Measurements from ENCODE around the gene APBB2.

APBB2 gene

GRCh38 chr4:41204400-41204978, 9.9 kb downstream of the APBB2 start:
- no peaks in the 10 kb centered on the region for H3K9me3 ChIP-seq (ENCODE audit: control insufficient read depth, insufficient read depth, low read depth, low read length)
- no peaks in the 10 kb centered on the region for H3K36me3 ChIP-seq (ENCODE audit: control insufficient read depth, insufficient read depth, low read length)
- H3K27me3 ChIP-seq (ENCODE audit: control insufficient read depth, insufficient read depth, low read length): no peaks in the 10 kb centered on the region
- H3K4me3 ChIP-seq (ENCODE audit: low read depth, low read length): no peak overlapping the region
- no peak overlapping the region for H3K9ac ChIP-seq (ENCODE audit: low read length)
- H3K27ac ChIP-seq (ENCODE audit: low read depth, low read length): no peak overlapping the region
- peaks cover 12% of the 10 kb centered on the region; the same call in 1 of the 2 replicates for H3K4me1 ChIP-seq (ENCODE audit: control insufficient read depth, insufficient read depth, low read length)

GRCh38 chr4:41203841-41204240, 10.5 kb downstream of the APBB2 start:
- Histone ChIP-seq H3K27ac (ENCODE audit: low read depth, low read length) (no peak overlapping the region), H3K9ac (ENCODE audit: low read length) (no peak overlapping the region), H3K4me1 (ENCODE audit: control insufficient read depth, insufficient read depth, low read length) (peaks cover 12% of the 10 kb centered on the region; the same call in 1 of the 2 replicates), H3K36me3 (ENCODE audit: control insufficient read depth, insufficient read depth, low read length) (no peaks in the 10 kb centered on the region), H3K27me3 (ENCODE audit: control insufficient read depth, insufficient read depth, low read length) (no peaks in the 10 kb centered on the region), H3K9me3 (ENCODE audit: control insufficient read depth, insufficient read depth, low read depth, low read length) (no peaks in the 10 kb centered on the region), H3K4me3 (ENCODE audit: low read depth, low read length) (no peak overlapping the region)

- Histone ChIP-seq H3K4me1 (ENCODE audit: control insufficient read depth, insufficient read depth, low read length) (peaks cover 12% of the 10 kb centered on the region; the same call in 1 of the 2 replicates), H3K9ac (ENCODE audit: low read length) (no peak overlapping the region), H3K27me3 (ENCODE audit: control insufficient read depth, insufficient read depth, low read length) (no peaks in the 10 kb centered on the region), H3K27ac (ENCODE audit: low read depth, low read length) (no peak overlapping the region), H3K4me3 (ENCODE audit: low read depth, low read length) (no peak overlapping the region), H3K9me3 (ENCODE audit: control insufficient read depth, insufficient read depth, low read depth, low read length) (no peaks in the 10 kb centered on the region), H3K36me3 (ENCODE audit: control insufficient read depth, insufficient read depth, low read length) (no peaks in the 10 kb centered on the region)
These were observed 11.3 kb downstream of the APBB2 start for GRCh38 chr4:41202820-41203568.

GRCh38 chr4:41202356-41202755, 12.0 kb downstream of the APBB2 start:
- Histone ChIP-seq H3K4me3 (ENCODE audit: low read depth, low read length) (no peak overlapping the region), H3K4me1 (ENCODE audit: control insufficient read depth, insufficient read depth, low read length) (peaks cover 12% of the 10 kb centered on the region; the same call in 1 of the 2 replicates), H3K36me3 (ENCODE audit: control insufficient read depth, insufficient read depth, low read length) (no peaks in the 10 kb centered on the region), H3K9me3 (ENCODE audit: control insufficient read depth, insufficient read depth, low read depth, low read length) (no peaks in the 10 kb centered on the region), H3K27ac (ENCODE audit: low read depth, low read length) (no peak overlapping the region), H3K9ac (ENCODE audit: low read length) (no peak overlapping the region), H3K27me3 (ENCODE audit: control insufficient read depth, insufficient read depth, low read length) (no peaks in the 10 kb centered on the region)

GRCh38 chr4:41200486-41201017, 13.8 kb downstream of the APBB2 start:
- H3K9me3 ChIP-seq (ENCODE audit: control insufficient read depth, insufficient read depth, low read depth, low read length): no peaks in the 10 kb centered on the region
- no peak overlapping the region for H3K27ac ChIP-seq (ENCODE audit: low read depth, low read length)
- no peaks in the 10 kb centered on the region for H3K27me3 ChIP-seq (ENCODE audit: control insufficient read depth, insufficient read depth, low read length)
- H3K4me1 ChIP-seq (ENCODE audit: control insufficient read depth, insufficient read depth, low read length): peaks cover 12% of the 10 kb centered on the region; the same call in 1 of the 2 replicates
- no peak overlapping the region for H3K9ac ChIP-seq (ENCODE audit: low read length)
- no peaks in the 10 kb centered on the region for H3K36me3 ChIP-seq (ENCODE audit: control insufficient read depth, insufficient read depth, low read length)
- no peak overlapping the region for H3K4me3 ChIP-seq (ENCODE audit: low read depth, low read length)

- Histone ChIP-seq H3K4me1 (ENCODE audit: control insufficient read depth, insufficient read depth, low read length) (peaks cover 9% of the 10 kb centered on the region; the same call in 1 of the 2 replicates), H3K4me3 (ENCODE audit: low read depth, low read length) (no peak overlapping the region), H3K36me3 (ENCODE audit: control insufficient read depth, insufficient read depth, low read length) (no peaks in the 10 kb centered on the region), H3K27ac (ENCODE audit: low read depth, low read length) (no peak overlapping the region), H3K9me3 (ENCODE audit: control insufficient read depth, insufficient read depth, low read depth, low read length) (no peaks in the 10 kb centered on the region), H3K9ac (ENCODE audit: low read length) (no peak overlapping the region), H3K27me3 (ENCODE audit: control insufficient read depth, insufficient read depth, low read length) (no peaks in the 10 kb centered on the region)
These were observed 14.6 kb downstream of the APBB2 start for GRCh38 chr4:41199788-41200187.

GRCh38 chr4:41197996-41198395, 16.3 kb downstream of the APBB2 start:
- Histone ChIP-seq H3K36me3 (ENCODE audit: control insufficient read depth, insufficient read depth, low read length) (no peaks in the 10 kb centered on the region), H3K27ac (ENCODE audit: low read depth, low read length) (no peak overlapping the region)

GRCh38 chr4:41197495-41197894, 16.8 kb downstream of the APBB2 start:
- H3K9ac ChIP-seq (ENCODE audit: low read length): no peak overlapping the region
- no peak overlapping the region for H3K4me3 ChIP-seq (ENCODE audit: low read depth, low read length)
- no peaks in the 10 kb centered on the region for H3K4me1 ChIP-seq (ENCODE audit: control insufficient read depth, insufficient read depth, low read length)
- H3K9me3 ChIP-seq (ENCODE audit: control insufficient read depth, insufficient read depth, low read depth, low read length): no peaks in the 10 kb centered on the region
- H3K36me3 ChIP-seq (ENCODE audit: control insufficient read depth, insufficient read depth, low read length): no peaks in the 10 kb centered on the region
- no peaks in the 10 kb centered on the region for H3K27me3 ChIP-seq (ENCODE audit: control insufficient read depth, insufficient read depth, low read length)
- H3K27ac ChIP-seq (ENCODE audit: low read depth, low read length): no peak overlapping the region

More at GRCh38 chr4:41197996-41198395, 16.3 kb downstream of the APBB2 start:
- Histone ChIP-seq H3K9ac (ENCODE audit: low read length) (no peak overlapping the region), H3K9me3 (ENCODE audit: control insufficient read depth, insufficient read depth, low read depth, low read length) (no peaks in the 10 kb centered on the region), H3K4me1 (ENCODE audit: control insufficient read depth, insufficient read depth, low read length) (no peaks in the 10 kb centered on the region), H3K27me3 (ENCODE audit: control insufficient read depth, insufficient read depth, low read length) (no peaks in the 10 kb centered on the region), H3K4me3 (ENCODE audit: low read depth, low read length) (no peak overlapping the region)

- H3K9ac ChIP-seq (ENCODE audit: low read length): no peak overlapping the region
- no peak overlapping the region for H3K4me3 ChIP-seq (ENCODE audit: low read depth, low read length)
- H3K9me3 ChIP-seq (ENCODE audit: control insufficient read depth, insufficient read depth, low read depth, low read length): no peaks in the 10 kb centered on the region
- no peak overlapping the region for H3K27ac ChIP-seq (ENCODE audit: low read depth, low read length)
- no peaks in the 10 kb centered on the region for H3K27me3 ChIP-seq (ENCODE audit: control insufficient read depth, insufficient read depth, low read length)
- H3K4me1 ChIP-seq (ENCODE audit: control insufficient read depth, insufficient read depth, low read length): no peaks in the 10 kb centered on the region
- no peaks in the 10 kb centered on the region for H3K36me3 ChIP-seq (ENCODE audit: control insufficient read depth, insufficient read depth, low read length)
These were observed 17.6 kb downstream of the APBB2 start for GRCh38 chr4:41196633-41197332.

GRCh38 chr4:41192136-41192535, 22.2 kb downstream of the APBB2 start:
- Histone ChIP-seq H3K36me3 (ENCODE audit: control insufficient read depth, insufficient read depth, low read length) (no peaks in the 10 kb centered on the region), H3K9me3 (ENCODE audit: control insufficient read depth, insufficient read depth, low read depth, low read length) (no peaks in the 10 kb centered on the region), H3K9ac (ENCODE audit: low read length) (no peak overlapping the region), H3K4me1 (ENCODE audit: control insufficient read depth, insufficient read depth, low read length) (peaks cover 9% of the 10 kb centered on the region), H3K27me3 (ENCODE audit: control insufficient read depth, insufficient read depth, low read length) (no peaks in the 10 kb centered on the region), H3K4me3 (ENCODE audit: low read depth, low read length) (no peak overlapping the region), H3K27ac (ENCODE audit: low read depth, low read length) (no peak overlapping the region)

- H3K36me3 ChIP-seq (ENCODE audit: control insufficient read depth, insufficient read depth, low read length): no peaks in the 10 kb centered on the region
- no peaks in the 10 kb centered on the region for H3K9me3 ChIP-seq (ENCODE audit: control insufficient read depth, insufficient read depth, low read depth, low read length)
- no peak overlapping the region for H3K27ac ChIP-seq (ENCODE audit: low read depth, low read length)
- H3K4me1 ChIP-seq (ENCODE audit: control insufficient read depth, insufficient read depth, low read length): peaks cover 9% of the 10 kb centered on the region
- no peak overlapping the region for H3K9ac ChIP-seq (ENCODE audit: low read length)
- H3K4me3 ChIP-seq (ENCODE audit: low read depth, low read length): no peak overlapping the region
- H3K27me3 ChIP-seq (ENCODE audit: control insufficient read depth, insufficient read depth, low read length): no peaks in the 10 kb centered on the region
These were observed 24.7 kb downstream of the APBB2 start for GRCh38 chr4:41189666-41190065.
